Ovary (tissue), 3 donors: ENCODE measurements around the gene BRIP1.

Experiments
- CTCF ChIP-seq, 3 donors: fragments of 450-650 bp in 2 of 3; fragments of 200-600 bp in 1 of 3; IDR thresholded peaks; one replicate each; pipeline versions ENCODE4 v1.5.1 to v1.8.0; 2016 to 2022; ENCODE audit warnings: antibody characterized with exemption in 3 of 3, mild to moderate bottlenecking in 1 of 3
- EP300 ChIP-seq: sonication (generic); formaldehyde crosslinking; IDR thresholded peaks from one replicate; pipeline ENCODE4 v1.6.1; 2017; ENCODE audit warnings: antibody characterized with exemption
- POLR2A ChIP-seq: fragments of 450-650 bp; IDR thresholded peaks from one replicate; pipeline ENCODE4 v1.6.1; 2017; ENCODE audit warnings: antibody characterized with exemption, mild to moderate bottlenecking, moderate library complexity
- donor health status: DM: no; HTN: no; CAD: no.

GRCh38 chr17:61862105-61862574 is 1.2 kb downstream of the BRIP1 start:
- TF ChIP-seq CTCF (IDR thresholded peaks at IDR 0.05) (no peak), EP300 (no peak), POLR2A (no peak)
